HG02884 (cell line): Measurements from ENCODE around the gene GNAT3.

Experiments
- ATAC-seq: cut with Tn5 transposase; IDR thresholded peaks from one replicate; pipeline ENCODE4 v1.9.1; 2021; ENCODE audit warnings: mild to moderate bottlenecking, moderate library complexity; ENCODE audit not compliant: unreplicated experiment

Gene GNAT3

GRCh38 chr7:80428161-80429054 lies 83.5 kb downstream of the GNAT3 start:
- ATAC-seq = peak; percentile 67

- no peak for ATAC-seq
These were observed 84.6 kb downstream of the GNAT3 start for GRCh38 chr7:80427218-80427617.

GRCh38 chr7:80420876-80421275 lies 91.0 kb downstream of the GNAT3 start:
- ATAC-seq = no peak

DNA sequence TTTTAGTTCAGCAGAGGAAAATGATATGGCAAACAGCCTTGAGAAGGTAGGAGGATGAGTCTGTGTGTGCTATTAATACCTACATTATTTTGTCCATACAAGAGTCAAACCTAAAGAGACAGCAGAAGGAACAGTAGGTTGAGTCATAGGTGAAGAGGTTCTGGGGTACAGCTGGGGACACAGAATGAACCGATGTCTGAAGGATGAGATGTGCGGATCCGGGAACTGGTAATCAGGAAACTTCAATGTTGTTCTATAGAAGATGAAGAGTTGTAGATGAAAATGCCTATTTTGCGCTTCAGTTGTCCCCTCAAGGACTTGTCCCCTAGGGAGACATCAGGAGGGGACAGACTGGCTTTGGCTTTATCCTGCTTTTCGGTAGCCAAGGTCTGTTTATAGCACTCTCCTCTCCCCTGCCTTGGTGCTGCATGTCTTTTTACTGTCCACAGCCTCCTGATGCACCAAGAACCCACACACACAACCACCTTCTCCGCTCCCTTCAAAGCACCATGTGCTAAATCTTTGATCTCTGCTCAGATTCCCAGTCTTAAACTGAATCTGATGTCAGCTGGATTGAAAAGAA lies 94.6 kb downstream of the GNAT3 start:
- ATAC-seq = no peak

- no peak for ATAC-seq
These were observed 96.3 kb downstream of the GNAT3 start for GRCh38 chr7:80415522-80415921.

GRCh38 chr7:80415114-80415513 lies 96.8 kb downstream of the GNAT3 start:
- no peak for ATAC-seq

GRCh38 chr7:80414331-80414730 lies 97.5 kb downstream of the GNAT3 start:
- ATAC-seq = no peak

DNA sequence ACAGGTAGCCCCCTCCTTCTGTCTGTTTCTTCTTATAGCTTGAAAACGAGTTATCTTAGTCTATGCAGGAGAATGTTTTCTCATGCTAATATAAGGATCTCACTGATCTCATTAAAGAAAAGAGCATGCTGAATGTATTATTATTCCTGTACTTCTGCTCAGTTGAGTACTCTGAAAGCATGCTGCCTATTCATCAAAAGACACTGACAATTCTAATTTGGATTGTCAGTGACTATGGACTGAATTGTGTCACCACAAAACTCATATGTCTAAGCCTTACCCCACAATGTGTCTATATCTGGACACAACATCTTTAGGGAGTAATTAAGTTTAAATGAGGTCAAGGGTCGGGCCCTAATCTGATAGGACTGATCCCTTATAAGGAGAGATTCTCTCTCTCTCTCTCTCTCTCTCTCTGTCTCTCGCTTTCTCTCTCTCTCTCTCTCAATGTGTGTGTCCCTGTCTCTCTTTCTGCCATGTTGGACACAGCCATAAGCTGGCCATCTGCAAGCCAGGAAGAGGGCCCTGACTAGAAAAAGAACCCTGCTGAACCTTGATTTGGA lies 98.4 kb downstream of the GNAT3 start:
- no peak for ATAC-seq

- ATAC-seq = no peak
These were observed 99.0 kb downstream of the GNAT3 start for GRCh38 chr7:80412842-80413241.

GRCh38 chr7:80411621-80412020 lies 100.2 kb downstream of the GNAT3 start:
- no peak for ATAC-seq

DNA sequence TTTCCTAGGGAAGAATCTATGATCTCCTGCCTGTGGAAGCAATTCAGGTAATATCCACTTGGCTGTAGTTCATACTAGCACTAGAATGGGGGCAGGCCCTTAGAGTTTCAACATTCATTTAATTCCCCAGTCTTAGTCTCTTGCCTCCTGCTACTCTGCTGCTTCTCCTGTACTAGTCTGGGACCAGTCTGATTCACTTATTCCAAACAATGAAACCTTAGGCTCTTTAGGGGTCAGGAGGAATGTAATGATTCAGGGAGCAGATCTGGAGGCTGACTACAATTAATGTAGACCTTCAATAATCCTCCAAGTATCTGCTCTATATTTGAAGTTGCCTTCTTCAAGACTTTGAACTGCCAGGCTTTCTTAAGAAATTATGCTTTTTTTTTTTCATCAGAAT lies 101.8 kb downstream of the GNAT3 start:
- ATAC-seq = no peak
